Muscle of leg (tissue), 16 donors: ENCODE results near the gene OR13J1. TPM values are rescaled to one million over a fixed set of nuclear protein-coding genes. Genes with fewer than 3 reads are reported as not detected.
"Not testable (repeated sequence)": the region's sequence is repeated elsewhere in the genome, so short reads cannot be mapped to it uniquely, and the experiment has no call there.

ENCODE experiments used
- DNase-seq: peaks from one replicate; pipeline ENCODE4 v3.0.0; 2013
- H3K27ac ChIP-seq: one replicate; pipeline ENCODE4 v1.5.1; 2013; ENCODE audit warnings: mild to moderate bottlenecking, low read length, control low read depth
- H3K27me3 ChIP-seq: one replicate; pipeline ENCODE4 v1.6.1; 2013; ENCODE audit warnings: low read length; ENCODE audit not compliant: control insufficient read depth, insufficient read depth
- H3K36me3 ChIP-seq: one replicate; pipeline ENCODE4 v1.6.1; 2013; ENCODE audit warnings: low read length; ENCODE audit not compliant: control insufficient read depth, insufficient read depth
- H3K4me1 ChIP-seq: one replicate; pipeline ENCODE4 v1.6.1; 2013; ENCODE audit warnings: low read length; ENCODE audit not compliant: control insufficient read depth, insufficient read depth
- H3K4me3 ChIP-seq: one replicate; pipeline ENCODE4 v1.5.1; 2013; ENCODE audit warnings: low read length, control low read depth
- H3K9me3 ChIP-seq: replicated peaks from 2 replicates; pipeline ENCODE4 v1.6.1; 2013; ENCODE audit warnings: low read depth, low read length; ENCODE audit not compliant: control insufficient read depth
- WGBS: methylation state at CpG from one replicate; pipeline ENCODE4 v1.1.5; 2013; ENCODE audit warnings: missing lambda C conversion rate; ENCODE audit not compliant: insufficient coverage; 5-methylcytosine and 5-hydroxymethylcytosine counted together
- long read RNA-seq, 11 donors: transcript quantifications; one replicate each; lab custom pipeline, GENCODE V29; 2026
- polyA plus RNA-seq, 8 donors: library from polyadenylated mRNA; unstranded; fragments of 120-200 nt; gene quantifications; one replicate each; pipeline versions ENCODE4 v1.2.1 to v1.2.3, GENCODE V29; 2013; ENCODE audit warnings: inconsistent platforms in 1 of 8, low replicate concordance in 1 of 8; ENCODE audit not compliant: insufficient read length in 8 of 8, insufficient read depth in 1 of 8
- total RNA-seq: library from RNA; stranded (reverse); fragments of 120-200 nt; gene quantifications from one replicate; pipeline ENCODE4 v1.2.4, GENCODE V29; 2013

Gene OR13J1, protein sequence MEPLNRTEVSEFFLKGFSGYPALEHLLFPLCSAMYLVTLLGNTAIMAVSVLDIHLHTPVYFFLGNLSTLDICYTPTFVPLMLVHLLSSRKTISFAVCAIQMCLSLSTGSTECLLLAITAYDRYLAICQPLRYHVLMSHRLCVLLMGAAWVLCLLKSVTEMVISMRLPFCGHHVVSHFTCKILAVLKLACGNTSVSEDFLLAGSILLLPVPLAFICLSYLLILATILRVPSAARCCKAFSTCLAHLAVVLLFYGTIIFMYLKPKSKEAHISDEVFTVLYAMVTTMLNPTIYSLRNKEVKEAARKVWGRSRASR
- total RNA-seq, result not detected
- under 1 TPM in 5 of 8 donors, not detected in 3; 0.07 to 0.29 (median 0.13) TPM for polyA plus RNA-seq
- long read RNA-seq, donor 1, result 0 reads
- long read RNA-seq, donor 2, result 0 reads
- long read RNA-seq, donor 3, partial matches to known transcripts, result 26 of 26 reads
- long read RNA-seq, donor 3, other reads (novel, unspliced or antisense), result 0 of 26 reads
- long read RNA-seq, donor 4, partial matches to known transcripts, result 0 of 1 reads
- long read RNA-seq, donor 4, other reads (novel, unspliced or antisense), result 0 of 1 reads
- long read RNA-seq, donor 5, result 0 reads
- long read RNA-seq, donor 6, result 0 reads
- long read RNA-seq, donor 7, result 0 reads
- long read RNA-seq, donor 8, result 0 reads
- long read RNA-seq, donor 9, result 0 reads
- long read RNA-seq, donor 10, result 0 reads
- long read RNA-seq, donor 11, result 0 reads

DNA sequence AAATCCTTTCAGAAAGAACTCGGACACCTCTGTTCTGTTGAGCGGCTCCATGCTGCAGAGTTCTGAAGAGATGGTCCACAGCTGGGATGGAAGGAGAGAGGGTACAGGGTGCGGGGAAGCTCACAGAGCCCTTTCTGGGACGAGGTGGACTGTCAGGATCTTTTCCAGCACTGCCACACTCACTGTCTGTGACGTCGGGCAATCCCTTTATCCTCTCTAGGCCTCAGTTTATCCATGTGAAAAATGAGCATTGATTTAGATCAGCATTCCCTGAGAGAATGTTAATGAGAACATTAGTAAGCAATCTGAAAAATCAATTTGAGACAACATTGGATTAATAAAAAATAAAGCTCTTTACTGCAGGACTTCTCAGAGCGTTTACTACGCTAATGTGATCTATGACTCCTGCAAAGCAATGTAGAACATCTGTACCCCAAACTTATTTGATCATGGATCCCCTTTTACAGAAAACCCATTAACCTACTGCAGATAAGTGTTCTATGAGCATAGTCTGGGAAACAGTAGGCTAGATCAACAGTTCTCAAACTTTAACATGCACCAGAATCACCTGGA, at the start of gene OR13J1:
TSS of gene OR13J1 (minus strand) at position 51 of the 573 bp plus-strand sequence. CDS start at position 51, 0 bp downstream.
- 73% methylated on average over 3 of the region's 8 CpGs for WGBS
- Histone ChIP-seq H3K4me3 (no peak within 1 kb of the TSS), H3K9me3 (no peaks in the 10 kb centered on the region), H3K4me1 (no peaks in the 10 kb centered on the region), H3K27me3 (peaks cover 18% of the 10 kb centered on the region), H3K36me3 (no peaks in the 10 kb centered on the region), H3K27ac (no peak within 1 kb of the TSS)
- DNase-seq, result no peak

DNA sequence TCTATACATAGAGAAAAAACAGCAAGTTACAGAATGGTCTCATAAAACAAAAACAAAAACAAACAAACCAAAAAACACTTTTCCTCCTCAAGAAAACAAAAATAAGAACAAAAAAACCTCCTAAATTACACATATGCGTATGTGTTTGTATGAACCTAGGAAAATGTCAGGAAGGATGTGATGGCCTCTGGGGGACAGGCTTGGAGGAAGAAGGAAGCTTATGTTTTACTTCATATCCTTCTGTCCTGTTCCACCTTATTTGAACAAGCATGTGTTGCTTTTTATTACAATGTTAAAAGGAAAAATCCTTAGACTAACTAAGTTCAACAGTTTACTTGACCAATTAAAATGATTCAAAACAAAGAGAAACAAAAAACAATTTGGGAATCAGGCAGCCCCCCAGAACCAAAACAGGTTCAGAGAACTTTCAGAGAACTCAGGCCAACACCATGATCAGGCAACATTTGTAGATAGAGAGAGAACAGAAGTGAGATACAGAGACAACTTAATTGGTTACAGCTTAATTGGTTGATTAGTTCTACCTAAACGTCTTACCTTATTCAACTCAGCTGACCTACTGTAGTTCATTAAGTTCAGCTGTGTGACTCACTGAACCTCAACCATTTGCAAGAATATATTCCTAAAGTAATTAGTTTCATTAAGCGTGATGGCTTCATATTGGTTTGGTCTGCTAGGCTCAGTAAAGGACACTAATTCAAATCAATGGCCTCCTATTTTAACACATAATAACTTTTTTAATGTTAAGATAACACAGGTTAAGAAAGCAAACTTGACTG, 49.2 kb upstream of the OR13J1 start:
- H3K4me1 ChIP-seq, result peaks cover 24% of the 10 kb centered on the region
- DNase-seq, result peak; percentile 56
- peak overlapping the region; percentile 78 for H3K27ac ChIP-seq
- H3K36me3 ChIP-seq, result no peaks in the 10 kb centered on the region
- no peak overlapping the region for H3K4me3 ChIP-seq
- no CpG with 5 or more reads among the region's 3 CpGs for WGBS
- H3K27me3 ChIP-seq, result no peaks in the 10 kb centered on the region
- no peaks in the 10 kb centered on the region for H3K9me3 ChIP-seq

- H3K36me3 ChIP-seq, result no peaks in the 10 kb centered on the region
- no peaks in the 10 kb centered on the region for H3K27me3 ChIP-seq
- no CpG with 5 or more reads among the region's 3 CpGs for WGBS
- peaks cover 27% of the 10 kb centered on the region for H3K4me1 ChIP-seq
- no peak for DNase-seq
- no peak overlapping the region for H3K4me3 ChIP-seq
- H3K27ac ChIP-seq, result peak overlapping the region; percentile 78
- H3K9me3 ChIP-seq, result no peaks in the 10 kb centered on the region
Measured at GRCh38 chr9:35918780-35919179, 48.6 kb upstream of the OR13J1 start.

DNA sequence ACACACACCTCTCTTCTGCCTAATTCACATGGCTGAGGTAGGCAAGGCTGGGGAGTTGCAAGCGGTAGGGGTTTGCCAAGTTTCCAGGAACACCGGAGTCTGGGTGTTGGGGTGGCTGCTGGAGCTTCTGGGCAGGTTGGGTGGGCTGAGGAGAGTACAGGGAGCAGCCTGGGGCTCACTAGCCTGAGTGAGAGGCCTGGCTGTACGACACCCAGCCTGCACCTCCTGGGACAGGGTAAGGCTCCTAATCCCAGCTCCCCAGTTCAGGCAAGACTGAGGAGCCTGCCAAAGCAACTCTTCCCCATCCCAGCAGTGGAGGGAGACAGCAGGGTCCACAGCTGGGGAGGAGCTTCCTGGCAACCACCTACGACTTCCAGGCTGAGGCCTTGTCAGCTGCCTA, 47.1 kb upstream of the OR13J1 start:
- peaks cover 27% of the 10 kb centered on the region for H3K4me1 ChIP-seq
- H3K4me3 ChIP-seq, result no peak overlapping the region
- no peaks in the 10 kb centered on the region for H3K9me3 ChIP-seq
- H3K27me3 ChIP-seq, result no peaks in the 10 kb centered on the region
- H3K27ac ChIP-seq, result peak overlapping the region; percentile 69
- no peak for DNase-seq
- 56% methylated on average over 4 of the region's 4 CpGs for WGBS
- no peaks in the 10 kb centered on the region for H3K36me3 ChIP-seq

GRCh38 chr9:35915681-35916294, 45.6 kb upstream of the OR13J1 start:
- Histone ChIP-seq H3K9me3 (no peaks in the 10 kb centered on the region), H3K36me3 (no peaks in the 10 kb centered on the region), H3K27ac (peak overlapping the region; percentile 77), H3K4me1 (peaks cover 27% of the 10 kb centered on the region), H3K27me3 (no peaks in the 10 kb centered on the region), H3K4me3 (no peak overlapping the region)
- no peak for DNase-seq
- WGBS, result 80% methylated on average over 10 of the region's 16 CpGs

DNA sequence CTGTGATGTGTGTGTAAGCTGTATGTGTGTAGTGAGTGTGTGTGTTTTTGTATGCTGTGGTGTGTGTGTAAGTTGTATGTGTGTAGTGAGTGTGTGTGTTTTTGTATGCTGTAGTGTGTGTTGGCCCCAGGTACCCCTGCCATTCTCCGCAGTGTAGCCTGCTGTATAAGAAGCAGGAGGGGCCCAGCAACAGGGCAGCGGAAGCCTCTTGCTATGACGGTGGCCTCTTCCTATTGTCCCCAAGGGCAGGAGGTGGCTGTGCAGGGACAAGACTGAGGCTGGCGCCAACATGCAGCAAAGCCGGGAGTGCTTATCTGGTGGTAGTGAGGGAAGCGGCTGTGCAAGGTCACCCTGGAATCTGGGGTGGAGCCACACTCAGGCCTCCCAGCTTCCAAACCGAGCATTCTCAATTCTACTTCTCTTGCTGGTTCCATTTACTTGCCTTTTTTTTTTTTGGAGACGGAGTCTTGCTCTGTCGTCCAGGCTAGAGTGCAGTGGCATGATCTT, 44.2 kb upstream of the OR13J1 start:
- H3K4me3 ChIP-seq, result no peak overlapping the region
- peaks cover 32% of the 10 kb centered on the region for H3K4me1 ChIP-seq

DNA sequence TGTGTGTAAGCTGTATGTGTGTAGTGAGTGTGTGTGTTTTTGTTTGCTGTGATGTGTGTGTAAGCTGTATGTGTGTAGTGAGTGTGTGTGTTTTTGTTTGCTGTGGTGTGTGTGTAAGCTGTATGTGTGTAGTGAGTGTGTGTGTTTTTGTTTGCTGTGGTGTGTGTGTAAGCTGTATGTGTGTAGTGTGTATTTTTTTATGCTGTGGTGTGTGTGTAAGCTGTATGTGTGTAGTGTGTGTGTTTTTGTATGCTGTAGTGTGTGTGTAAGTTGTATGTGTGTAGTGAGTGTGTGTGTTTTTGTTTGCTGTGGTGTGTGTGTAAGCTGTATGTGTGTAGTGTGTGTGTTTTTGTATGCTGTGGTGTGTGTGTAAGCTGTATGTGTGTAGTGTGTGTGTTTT, 43.2 kb upstream of the OR13J1 start:
- DNase-seq, H3K4me3 ChIP-seq, H3K9me3 ChIP-seq, H3K27ac ChIP-seq, H3K36me3 ChIP-seq, H3K27me3 ChIP-seq: not testable (repeated sequence)
- H3K4me1 ChIP-seq, result peaks cover 41% of the 10 kb centered on the region

More for the DNA sequence above, 44.2 kb upstream of the OR13J1 start:
- peak overlapping the region; percentile 65 for H3K27ac ChIP-seq
- 43% methylated on average over 1 of the region's 9 CpGs for WGBS
- H3K36me3 ChIP-seq, result no peaks in the 10 kb centered on the region
- H3K27me3 ChIP-seq, result no peaks in the 10 kb centered on the region
- H3K9me3 ChIP-seq, result no peaks in the 10 kb centered on the region
- peak; percentile 69 for DNase-seq

GRCh38 chr9:35912791-35913400, 42.7 kb upstream of the OR13J1 start:
- peaks cover 44% of the 10 kb centered on the region for H3K4me1 ChIP-seq
- no peak for DNase-seq
- no peaks in the 10 kb centered on the region for H3K27me3 ChIP-seq
- 83% methylated on average over 7 of the region's 10 CpGs for WGBS
- H3K9me3 ChIP-seq, result no peaks in the 10 kb centered on the region
- H3K4me3 ChIP-seq, result no peak overlapping the region
- H3K36me3 ChIP-seq, result no peaks in the 10 kb centered on the region
- no peak overlapping the region for H3K27ac ChIP-seq

- H3K27me3 ChIP-seq, result no peaks in the 10 kb centered on the region
- H3K27ac ChIP-seq, result peak overlapping the region; percentile 55
- WGBS, result 69% methylated on average over 9 of the region's 10 CpGs
- no peaks in the 10 kb centered on the region for H3K9me3 ChIP-seq
- no peak overlapping the region for H3K4me3 ChIP-seq
- no peak for DNase-seq
- peaks cover 48% of the 10 kb centered on the region for H3K4me1 ChIP-seq
- no peaks in the 10 kb centered on the region for H3K36me3 ChIP-seq
Measured at GRCh38 chr9:35911690-35912089, 41.5 kb upstream of the OR13J1 start.
